T-cell (primary cell): ENCODE measurements around the gene PRSS27. TPM values are rescaled to one million over a fixed set of nuclear protein-coding genes. Genes with fewer than 3 reads are reported as not detected.

Source experiments
- ATAC-seq, 4 experiments: fragments of 200-7000 bp in 3 of 4; fragments of 150-1000 bp in 1 of 4; cut with Tn5 transposase; replicated peaks in 1 of 4; 1 replicate in 3 of 4; 2 replicates in 1 of 4; pipeline ENCODE4 v1.10.0; 2021; ENCODE audit warnings: moderate library complexity in 3 of 4, mild to moderate bottlenecking in 2 of 4, moderate number of reproducible peaks in 1 of 4
- CTCF ChIA-PET, 2 donors: fragments of 300-600 bp; sonication (Branson Sonifier 250); formaldehyde crosslinking; loops; one replicate each; lab custom pipeline; 2022; ENCODE audit warnings: antibody characterized with exemption in 2 of 2; lab: Charles Lee
- POLR2A ChIA-PET, 2 donors: fragments of 300-600 bp; sonication (Branson Sonifier 250); formaldehyde crosslinking; loops; one replicate each; lab custom pipeline; 2022; ENCODE audit warnings: antibody characterized with exemption in 2 of 2; lab: Charles Lee
- DNase-seq, 35 experiments: peaks; one replicate each; pipeline versions ENCODE4 v3.0.0 to v3.0.0-alpha.2; 2013 to 2023
- H3K27ac ChIP-seq: one replicate; pipeline ENCODE4 v1.5.1; 2013; ENCODE audit warnings: low read length
- H3K27me3 ChIP-seq, 2 experiments: replicated peaks in 1 of 2; 1 replicate in 1 of 2; 2 replicates in 1 of 2; pipeline versions ENCODE4 v1.6.1 to v1.7.0; 2013; ENCODE audit warnings: low read length in 1 of 2, mixed read lengths in 1 of 2; ENCODE audit not compliant: control insufficient read depth in 2 of 2, insufficient read depth in 2 of 2; ENCODE audit errors: extremely low read depth in 1 of 2
- H3K36me3 ChIP-seq, 2 donors: 1 replicate in 1 of 2; 2 replicates in 1 of 2; pipeline versions ENCODE4 v1.6.1 to v1.7.0; 2013; ENCODE audit warnings: low read length in 1 of 2; ENCODE audit not compliant: control insufficient read depth in 2 of 2, insufficient read depth in 1 of 2; ENCODE audit errors: extremely low read depth in 1 of 2
- H3K4me1 ChIP-seq, 2 experiments: 1 replicate in 1 of 2; 2 replicates in 1 of 2; pipeline versions ENCODE4 v1.6.1 to v1.7.0; 2013; ENCODE audit warnings: low read length in 2 of 2, mixed read lengths in 1 of 2; ENCODE audit not compliant: insufficient read depth in 2 of 2, control insufficient read depth in 1 of 2; ENCODE audit errors: extremely low read depth in 1 of 2
- H3K4me3 ChIP-seq, 2 donors: 1 replicate in 1 of 2; 2 replicates in 1 of 2; pipeline versions ENCODE4 v1.5.1 to v1.7.0; 2013; ENCODE audit warnings: mild to moderate bottlenecking in 2 of 2, low read length in 1 of 2, moderate library complexity in 1 of 2; ENCODE audit not compliant: control insufficient read depth in 1 of 2; ENCODE audit errors: extremely low read depth in 1 of 2
- H3K9me3 ChIP-seq: 2 replicates; pipeline ENCODE4 v1.7.0; 2013
- H3K27ac Mint-ChIP-seq, 2 donors: one replicate each; pipeline ENCODE4 v1.8.0; 2020 to 2021; ENCODE audit warnings: mild to moderate bottlenecking in 2 of 2, mixed read lengths in 2 of 2
- H3K27me3 Mint-ChIP-seq, 2 donors: one replicate each; pipeline ENCODE4 v1.8.0; 2021 to 2022; ENCODE audit warnings: mixed read lengths in 2 of 2
- H3K36me3 Mint-ChIP-seq: one replicate; pipeline ENCODE4 v1.8.0; 2021; ENCODE audit warnings: mixed read lengths
- H3K4me1 Mint-ChIP-seq, 3 donors: one replicate each; pipeline ENCODE4 v1.8.0; 2020 to 2022; ENCODE audit warnings: mixed read lengths in 3 of 3, mild to moderate bottlenecking in 1 of 3
- H3K4me3 Mint-ChIP-seq, 3 donors: one replicate each; pipeline ENCODE4 v1.8.0; 2020 to 2022; ENCODE audit warnings: mild to moderate bottlenecking in 3 of 3, mixed read lengths in 3 of 3, moderate library complexity in 3 of 3
- H3K9me3 Mint-ChIP-seq, 3 donors: one replicate each; pipeline ENCODE4 v1.8.0; 2020 to 2022; ENCODE audit warnings: mixed read lengths in 3 of 3
- WGBS: methylation state at CpG from one replicate; pipeline ENCODE4 v1.1.5; 2013; ENCODE audit warnings: missing lambda C conversion rate; ENCODE audit not compliant: insufficient coverage; 5-methylcytosine and 5-hydroxymethylcytosine counted together
- total RNA-seq, 35 experiments: library from RNA in 6 of 35; stranded (reverse) in 6 of 35; fragments of 120-200 nt in 1 of 35; gene quantifications; one replicate each; pipeline versions ENCODE4 v1.2.1 to v1.2.4 and lab custom pipeline; 2013 to 2026

PRSS27 gene
- 1 to 10 TPM in 3 of 5 donors, under 1 TPM in 2; 0.70 to 2.0 (median 1.1) TPM for total RNA-seq
- 0.59 TPM for total RNA-seq (2013)
- total RNA-seq (lab: John Stamatoyannopoulos, UW): 0.28 to 2.8 (median 0.93) reads per million in 29 experiments

GRCh38 chr16:2720064-2720457 is at the start of gene PRSS27:
Gene PRSS27, minus strand, starts transcription at chr16:2720224. Its CDS starts 64 bp downstream, at chr16:2720160.
- peak within 1 kb of the TSS; percentile 49 for H3K27ac ChIP-seq
- no peaks in the 10 kb centered on the region for H3K9me3 Mint-ChIP-seq
- H3K4me3 Mint-ChIP-seq: peak within 1 kb of the TSS; percentile 69 to 73 (median 71)
- DNase-seq (no peak), ATAC-seq (no peak)
- POLR2A ChIA-PET: interaction anchor here in 1 of 2 donors (0.5 kb wide), 1 partner anchor 31 kb away, joined by 3 read pairs; no protein-coding TSS in a partner anchor
- CTCF ChIA-PET: no interaction called here
- 97% methylated on average over 6 of the region's 26 CpGs for WGBS
- peak within 1 kb of the TSS; percentile 49 to 51 for H3K4me3 ChIP-seq
- H3K4me1 ChIP-seq: peaks cover 2 to 25% of the 10 kb centered on the region in 2 experiments
- peaks cover 2 to 4% (median 3%) of the 10 kb centered on the region in 3 donors for H3K4me1 Mint-ChIP-seq
- peak within 1 kb of the TSS; percentile 39 to 63 for H3K27ac Mint-ChIP-seq
- no peaks in the 10 kb centered on the region for H3K36me3 Mint-ChIP-seq
- no peaks in the 10 kb centered on the region for H3K36me3 ChIP-seq
- peaks cover 5 to 6% of the 10 kb centered on the region in 2 donors for H3K27me3 Mint-ChIP-seq
- H3K27me3 ChIP-seq: peaks cover 0 to 11% of the 10 kb centered on the region in 2 experiments
- H3K9me3 ChIP-seq: no peaks in the 10 kb centered on the region

GRCh38 chr16:2769675-2770056 is 49.6 kb upstream of the PRSS27 start:
- H3K9me3 Mint-ChIP-seq: no peaks in the 10 kb centered on the region
- no peaks in the 10 kb centered on the region for H3K9me3 ChIP-seq
- CTCF ChIA-PET: no interaction called here
- H3K27me3 Mint-ChIP-seq: no peaks in the 10 kb centered on the region
- 87% methylated on average over 13 of the region's 14 CpGs for WGBS
- H3K4me1 ChIP-seq: peaks cover 0 to 25% of the 10 kb centered on the region in 2 experiments
- H3K27me3 ChIP-seq: no peaks in the 10 kb centered on the region
- no peak overlapping the region for H3K27ac ChIP-seq
- H3K36me3 Mint-ChIP-seq: peaks cover 65% of the 10 kb centered on the region
- ATAC-seq (peak in 1 of 4 experiments; percentile 8), DNase-seq (no peak)
- POLR2A ChIA-PET: no interaction called here
- peak overlapping the region in 2 of 3 donors; percentile 25 to 33 for H3K4me3 Mint-ChIP-seq
- no peak overlapping the region for H3K4me3 ChIP-seq
- peak overlapping the region; percentile 63 to 73 for H3K27ac Mint-ChIP-seq
- peaks cover 34 to 94% of the 10 kb centered on the region in 2 donors for H3K36me3 ChIP-seq
- peaks cover 32 to 55% (median 34%) of the 10 kb centered on the region in 3 donors for H3K4me1 Mint-ChIP-seq

- no peak for DNase-seq
Observed at GRCh38 chr16:2769100-2769529, 49.1 kb upstream of the PRSS27 start.

GRCh38 chr16:2768403-2769089 is 48.5 kb upstream of the PRSS27 start:
- peaks cover 74% of the 10 kb centered on the region for H3K36me3 Mint-ChIP-seq

More at GRCh38 chr16:2769100-2769529, 49.1 kb upstream of the PRSS27 start:
- Mint-ChIP-seq H3K4me3 (peak overlapping the region in 1 of 3 donors; percentile 33), H3K27me3 (no peaks in the 10 kb centered on the region), H3K4me1 (peaks cover 28 to 55% (median 30%) of the 10 kb centered on the region in 3 donors), H3K27ac (peak overlapping the region in 1 of 2 donors; percentile 73), H3K9me3 (no peaks in the 10 kb centered on the region), H3K36me3 (peaks cover 68% of the 10 kb centered on the region)
- Histone ChIP-seq H3K27ac (no peak overlapping the region), H3K27me3 (no peaks in the 10 kb centered on the region), H3K9me3 (no peaks in the 10 kb centered on the region), H3K4me3 (no peak overlapping the region), H3K36me3 (peaks cover 34 to 96% of the 10 kb centered on the region in 2 donors), H3K4me1 (peaks cover 0 to 25% of the 10 kb centered on the region in 2 experiments)
- ChIA-PET POLR2A (interaction anchor here in 1 of 2 donors (0.6 kb wide), 1 partner anchor 506 kb away, joined by 3 read pairs; no protein-coding TSS in a partner anchor), CTCF (no interaction called here)
- peak in 1 of 4 experiments; percentile 3 for ATAC-seq
- 96% methylated on average over 4 of the region's 11 CpGs for WGBS

GRCh38 chr16:2767891-2768290 is 47.9 kb upstream of the PRSS27 start:
- H3K4me1 Mint-ChIP-seq: peaks cover 19 to 57% (median 22%) of the 10 kb centered on the region in 3 donors
- WGBS: 98% methylated on average over 6 of the region's 14 CpGs
- Histone ChIP-seq H3K27ac (no peak overlapping the region), H3K4me1 (peaks cover 0 to 22% of the 10 kb centered on the region in 2 experiments), H3K4me3 (no peak overlapping the region), H3K27me3 (no peaks in the 10 kb centered on the region), H3K9me3 (no peaks in the 10 kb centered on the region), H3K36me3 (peaks cover 36 to 100% of the 10 kb centered on the region in 2 donors)
- POLR2A ChIA-PET: interaction anchor here (0.5 to 2.0 kb wide), 4 partner anchors 10 to 15 kb away, joined by 4 to 13 read pairs (median 8); no protein-coding TSS in a partner anchor
- CTCF ChIA-PET: interaction anchor here in 1 of 2 donors (0.6 kb wide), 1 partner anchor 19 kb away, joined by 5 read pairs; no protein-coding TSS in a partner anchor
- ATAC-seq (no peak), DNase-seq (no peak)
- H3K27ac Mint-ChIP-seq: no peak overlapping the region
- H3K36me3 Mint-ChIP-seq: peaks cover 80% of the 10 kb centered on the region
- H3K4me3 Mint-ChIP-seq: peak overlapping the region in 1 of 3 donors; percentile 51
- H3K9me3 Mint-ChIP-seq: no peaks in the 10 kb centered on the region
- no peaks in the 10 kb centered on the region for H3K27me3 Mint-ChIP-seq

More at GRCh38 chr16:2768403-2769089, 48.5 kb upstream of the PRSS27 start:
- Histone ChIP-seq H3K36me3 (peaks cover 34 to 99% of the 10 kb centered on the region in 2 donors), H3K9me3 (no peaks in the 10 kb centered on the region), H3K27me3 (no peaks in the 10 kb centered on the region), H3K4me3 (no peak overlapping the region), H3K27ac (no peak overlapping the region), H3K4me1 (peaks cover 0 to 23% of the 10 kb centered on the region in 2 experiments)
- peak overlapping the region in 1 of 3 donors; percentile 51 for H3K4me3 Mint-ChIP-seq
- ChIA-PET POLR2A (interaction anchor here (0.6 to 0.7 kb wide), 3 partner anchors 10 to 505 kb away, joined by 3 to 10 read pairs (median 4); no protein-coding TSS in a partner anchor), CTCF (no interaction called here)
- WGBS: 88% methylated on average over 9 of the region's 17 CpGs
- H3K4me1 Mint-ChIP-seq: peaks cover 22 to 55% (median 26%) of the 10 kb centered on the region in 3 donors
- DNase-seq (no peak), ATAC-seq (no peak)
- H3K9me3 Mint-ChIP-seq: no peaks in the 10 kb centered on the region
- H3K27me3 Mint-ChIP-seq: no peaks in the 10 kb centered on the region
- H3K27ac Mint-ChIP-seq: peak overlapping the region in 1 of 2 donors; percentile 66

- Mint-ChIP-seq H3K4me1 (peaks cover 14 to 57% (median 20%) of the 10 kb centered on the region in 3 donors), H3K27ac (no peak overlapping the region), H3K4me3 (peak overlapping the region in 1 of 3 donors; percentile 51), H3K27me3 (no peaks in the 10 kb centered on the region), H3K36me3 (peaks cover 82% of the 10 kb centered on the region), H3K9me3 (no peaks in the 10 kb centered on the region)
- ATAC-seq (no peak), DNase-seq (no peak)
- Histone ChIP-seq H3K27me3 (no peaks in the 10 kb centered on the region), H3K9me3 (no peaks in the 10 kb centered on the region), H3K27ac (no peak overlapping the region), H3K4me3 (no peak overlapping the region), H3K4me1 (peaks cover 0 to 22% of the 10 kb centered on the region in 2 experiments), H3K36me3 (peaks cover 35 to 100% of the 10 kb centered on the region in 2 donors)
- WGBS: 96% methylated on average over 19 of the region's 19 CpGs
- ChIA-PET POLR2A (interaction anchor here in 1 of 2 donors (2.0 kb wide), 1 partner anchor 10 kb away, joined by 13 read pairs; no protein-coding TSS in a partner anchor), CTCF (no interaction called here)
Observed at GRCh38 chr16:2767140-2767731, 47.2 kb upstream of the PRSS27 start.
